Stomach smooth muscle (tissue), 2 donors: ENCODE measurements around the gene COL8A2.

Source experiments
- H3K27ac ChIP-seq: one replicate; pipeline ENCODE4 v1.7.0; 2013; ENCODE audit warnings: mild to moderate bottlenecking, low read length, inconsistent platforms
- H3K27me3 ChIP-seq, 2 donors: one replicate each; pipeline ENCODE4 v1.7.0; 2013; ENCODE audit warnings: low read length in 2 of 2; ENCODE audit not compliant: insufficient read depth in 2 of 2, control insufficient read depth in 1 of 2
- H3K36me3 ChIP-seq, 2 donors: one replicate each; pipeline ENCODE4 v1.7.0; 2013; ENCODE audit warnings: low read length in 2 of 2; ENCODE audit not compliant: control insufficient read depth in 2 of 2, insufficient read depth in 2 of 2
- H3K4me1 ChIP-seq: one replicate; pipeline ENCODE4 v1.7.0; 2013; ENCODE audit warnings: low read length; ENCODE audit not compliant: control insufficient read depth, insufficient read depth
- H3K4me3 ChIP-seq, 2 donors: one replicate each; pipeline ENCODE4 v1.7.0; 2013; ENCODE audit warnings: low read length in 2 of 2
- H3K9ac ChIP-seq, 2 donors: one replicate each; pipeline ENCODE4 v1.7.0; 2013; ENCODE audit warnings: low read length in 2 of 2, mild to moderate bottlenecking in 1 of 2
- H3K9me3 ChIP-seq, 2 donors: one replicate each; pipeline ENCODE4 v1.7.0; 2013; ENCODE audit warnings: low read length in 2 of 2; ENCODE audit not compliant: control insufficient read depth in 2 of 2
- donor health status: healthy.
- donor health status: Pancreatic carcinoma.

COL8A2 gene

DNA sequence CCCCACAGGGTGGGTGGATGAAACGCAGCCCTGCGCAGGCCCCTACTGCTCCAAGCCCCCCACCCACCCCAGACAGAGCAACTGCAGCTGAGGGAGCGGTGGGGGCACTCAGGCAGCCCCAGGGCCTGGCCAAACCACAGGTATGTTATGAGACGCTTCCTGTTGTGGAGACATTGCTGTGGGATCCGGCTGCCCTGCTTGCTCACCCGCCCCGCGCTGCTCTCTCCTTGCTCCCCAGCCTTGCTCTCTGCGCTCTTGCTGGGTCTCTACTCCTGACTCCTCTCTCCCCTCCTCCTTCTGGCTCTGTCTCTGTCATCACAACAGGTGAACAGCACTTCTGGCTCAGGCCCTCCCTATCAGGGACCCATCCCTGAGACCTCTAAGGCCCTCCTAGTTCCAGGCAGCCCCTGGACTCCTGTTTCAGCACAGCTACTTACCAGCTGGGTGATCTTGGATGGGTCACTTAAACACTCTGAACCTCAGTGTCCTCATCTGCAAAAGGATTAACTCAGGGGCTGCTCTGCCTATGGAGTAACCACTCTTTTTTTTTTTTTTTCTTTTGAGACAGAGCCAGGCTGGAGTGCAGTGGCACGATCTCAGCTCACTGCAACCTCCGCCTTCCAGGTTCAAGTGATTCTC is 15.9 kb downstream of the COL8A2 start:
- H3K9ac ChIP-seq, result no peak overlapping the region
- H3K27ac ChIP-seq, result no peak overlapping the region
- peaks cover 0 to 5% of the 10 kb centered on the region in 2 donors for H3K36me3 ChIP-seq
- H3K4me3 ChIP-seq, result no peak overlapping the region
- H3K27me3 ChIP-seq, result no peaks in the 10 kb centered on the region
- H3K4me1 ChIP-seq, result peaks cover 3% of the 10 kb centered on the region
- H3K9me3 ChIP-seq, result no peaks in the 10 kb centered on the region

DNA sequence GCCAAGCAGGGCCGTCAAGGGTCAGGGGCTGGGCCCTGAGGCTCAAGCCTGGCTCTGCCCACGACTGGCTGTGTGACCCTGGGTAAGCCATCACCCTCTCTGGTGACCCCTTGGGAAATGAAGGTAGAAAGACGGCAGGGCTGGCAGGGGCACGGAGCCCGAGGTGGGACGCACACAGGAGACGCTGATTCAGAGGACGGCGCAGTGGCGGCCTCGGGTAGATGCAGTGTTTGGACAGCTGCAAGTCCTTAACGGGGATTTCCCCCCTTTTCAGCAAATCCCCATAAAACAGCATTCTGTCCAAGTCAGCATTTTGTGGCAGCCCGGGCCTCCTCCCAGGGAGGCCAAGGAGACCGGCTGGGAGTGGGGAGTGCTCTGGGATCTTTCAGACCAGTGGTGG is 16.7 kb downstream of the COL8A2 start:
- Histone ChIP-seq H3K27me3 (no peaks in the 10 kb centered on the region), H3K36me3 (peaks cover 0 to 4% of the 10 kb centered on the region in 2 donors), H3K9me3 (no peaks in the 10 kb centered on the region), H3K27ac (no peak overlapping the region), H3K4me3 (no peak overlapping the region), H3K9ac (no peak overlapping the region), H3K4me1 (peaks cover 3% of the 10 kb centered on the region)

DNA sequence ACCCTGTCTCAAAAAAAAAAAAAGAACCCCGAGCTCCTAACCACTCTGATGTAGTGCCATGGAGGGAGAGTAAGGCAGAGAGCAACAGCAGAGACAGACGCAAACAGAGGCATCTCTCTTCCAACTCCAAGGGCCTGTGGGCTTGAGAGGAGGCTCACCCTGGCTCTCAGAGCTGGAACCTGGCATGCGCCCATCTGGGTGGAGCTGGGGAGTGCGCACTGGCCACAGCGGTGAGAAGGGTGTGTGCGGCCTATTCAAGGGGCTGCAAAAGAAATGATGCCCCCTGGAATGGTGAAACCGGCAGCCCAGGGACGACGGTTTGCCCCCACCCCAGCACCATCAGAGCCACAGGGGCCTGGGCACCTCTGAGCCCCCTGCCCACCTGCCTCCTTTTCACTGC is 17.6 kb downstream of the COL8A2 start:
- peaks cover 3% of the 10 kb centered on the region for H3K4me1 ChIP-seq
- H3K27ac ChIP-seq, result no peak overlapping the region
- no peaks in the 10 kb centered on the region for H3K27me3 ChIP-seq
- H3K9ac ChIP-seq, result no peak overlapping the region
- no peaks in the 10 kb centered on the region for H3K9me3 ChIP-seq
- no peak overlapping the region for H3K4me3 ChIP-seq
- peaks cover 0 to 2% of the 10 kb centered on the region in 2 donors for H3K36me3 ChIP-seq

DNA sequence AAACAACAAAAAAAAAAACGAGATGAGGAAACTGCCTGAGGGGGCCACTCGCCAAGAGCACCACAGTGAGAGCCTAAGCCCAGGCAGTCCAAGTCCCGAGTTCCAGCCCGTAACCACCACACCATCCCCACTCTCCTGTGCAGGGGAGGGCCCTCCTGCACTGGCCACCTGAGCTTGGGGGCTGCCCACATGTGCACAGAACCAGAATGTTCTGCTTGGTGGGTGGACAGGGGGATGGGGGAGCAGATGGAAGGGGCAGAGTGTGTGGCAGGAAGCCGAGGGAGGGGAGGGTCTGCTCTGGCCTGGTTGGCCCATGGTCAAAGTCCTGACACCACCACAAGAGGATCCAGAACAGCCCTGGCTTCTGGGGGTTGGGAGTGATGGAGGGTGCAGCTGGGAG is 18.8 kb downstream of the COL8A2 start:
- Histone ChIP-seq H3K4me1 (peaks cover 3% of the 10 kb centered on the region), H3K4me3 (no peak overlapping the region), H3K27ac (no peak overlapping the region), H3K9ac (no peak overlapping the region), H3K27me3 (no peaks in the 10 kb centered on the region), H3K36me3 (peaks cover 0 to 2% of the 10 kb centered on the region in 2 donors), H3K9me3 (no peaks in the 10 kb centered on the region)

DNA sequence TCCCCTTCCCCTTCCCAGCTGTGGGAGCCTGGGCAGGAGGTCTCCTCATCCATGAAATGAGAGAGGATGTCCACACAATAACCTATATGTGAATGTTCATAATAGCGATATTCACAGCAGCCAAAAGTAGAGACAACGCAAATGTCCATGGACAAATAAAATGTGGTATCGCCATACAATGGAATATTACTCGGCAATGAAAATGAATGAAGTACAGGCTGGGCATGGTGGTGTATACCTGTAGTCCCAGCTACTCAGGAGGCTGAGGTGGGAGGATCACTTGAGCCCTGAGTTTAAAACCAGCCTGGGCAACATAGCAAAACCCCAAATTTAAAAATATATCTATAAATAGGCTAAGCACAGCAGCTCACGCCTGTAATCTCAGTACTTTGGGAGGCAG is 23.5 kb downstream of the COL8A2 start:
- Histone ChIP-seq H3K9me3 (no peaks in the 10 kb centered on the region), H3K27ac (peak overlapping the region; percentile 6), H3K36me3 (no peaks in the 10 kb centered on the region), H3K4me1 (peaks cover 12% of the 10 kb centered on the region), H3K9ac (no peak overlapping the region), H3K27me3 (no peaks in the 10 kb centered on the region), H3K4me3 (no peak overlapping the region)

DNA sequence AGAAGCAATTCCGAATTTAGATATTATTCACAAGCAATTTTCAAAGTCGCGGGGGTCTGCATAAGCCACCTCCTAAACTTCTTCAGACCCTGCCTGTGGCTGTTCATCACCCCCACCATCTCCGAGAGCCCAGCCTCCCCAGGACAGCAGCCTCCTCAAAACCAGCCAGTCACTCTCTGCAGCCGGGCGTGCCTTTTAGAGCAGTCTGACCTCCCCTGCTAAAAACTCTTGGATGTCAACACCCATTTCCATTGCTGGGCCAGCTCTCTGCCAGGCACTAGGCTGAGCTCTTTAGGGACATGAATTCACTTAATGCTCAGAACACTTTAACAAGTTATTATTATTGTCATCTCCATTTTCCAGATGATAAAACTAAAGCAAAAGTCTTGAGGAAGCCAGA is 24.6 kb downstream of the COL8A2 start:
- Histone ChIP-seq H3K27ac (peak overlapping the region; percentile 24), H3K4me1 (peaks cover 9% of the 10 kb centered on the region), H3K4me3 (no peak overlapping the region), H3K9me3 (no peaks in the 10 kb centered on the region), H3K36me3 (peaks cover 2 to 5% of the 10 kb centered on the region in 2 donors), H3K9ac (no peak overlapping the region), H3K27me3 (no peaks in the 10 kb centered on the region)

DNA sequence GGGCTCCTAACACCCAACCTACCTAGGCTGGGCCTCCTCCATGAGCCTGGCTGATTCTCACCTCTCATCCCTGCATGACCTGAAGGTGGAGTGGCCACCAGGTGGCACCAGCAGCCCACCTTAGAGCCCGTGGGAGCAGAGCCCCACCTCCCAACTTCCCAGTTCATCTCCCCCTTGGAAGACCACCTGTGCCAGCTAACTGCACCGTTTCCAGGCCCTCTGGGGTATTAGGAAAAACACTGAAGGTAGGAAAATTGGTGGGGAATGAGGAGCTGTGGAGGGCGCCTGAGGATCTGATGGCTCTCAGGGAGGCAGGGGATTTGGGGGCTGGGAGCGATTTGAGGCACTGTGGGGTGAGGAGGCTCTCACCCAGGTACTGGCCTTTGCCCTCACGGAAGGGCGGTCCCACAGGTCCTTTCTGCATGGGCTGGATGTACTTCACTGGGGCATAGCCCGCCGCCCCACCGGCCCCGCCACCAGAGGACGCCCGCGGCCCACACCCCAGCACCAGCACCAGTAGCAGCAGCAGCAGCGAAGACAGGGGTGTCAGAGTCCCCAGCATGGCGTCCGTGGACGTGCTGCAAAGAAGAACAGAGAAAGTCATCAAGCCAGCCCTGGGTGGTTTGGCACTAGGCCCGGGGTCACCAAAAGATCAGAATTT is 25.2 kb downstream of the COL8A2 start:
- Histone ChIP-seq H3K9ac (no peak overlapping the region), H3K4me1 (peaks cover 9% of the 10 kb centered on the region), H3K27ac (peak overlapping the region; percentile 24), H3K36me3 (peaks cover 6 to 8% of the 10 kb centered on the region in 2 donors), H3K9me3 (no peaks in the 10 kb centered on the region), H3K4me3 (peak overlapping the region in 1 of 2 donors; percentile 35), H3K27me3 (no peaks in the 10 kb centered on the region)

DNA sequence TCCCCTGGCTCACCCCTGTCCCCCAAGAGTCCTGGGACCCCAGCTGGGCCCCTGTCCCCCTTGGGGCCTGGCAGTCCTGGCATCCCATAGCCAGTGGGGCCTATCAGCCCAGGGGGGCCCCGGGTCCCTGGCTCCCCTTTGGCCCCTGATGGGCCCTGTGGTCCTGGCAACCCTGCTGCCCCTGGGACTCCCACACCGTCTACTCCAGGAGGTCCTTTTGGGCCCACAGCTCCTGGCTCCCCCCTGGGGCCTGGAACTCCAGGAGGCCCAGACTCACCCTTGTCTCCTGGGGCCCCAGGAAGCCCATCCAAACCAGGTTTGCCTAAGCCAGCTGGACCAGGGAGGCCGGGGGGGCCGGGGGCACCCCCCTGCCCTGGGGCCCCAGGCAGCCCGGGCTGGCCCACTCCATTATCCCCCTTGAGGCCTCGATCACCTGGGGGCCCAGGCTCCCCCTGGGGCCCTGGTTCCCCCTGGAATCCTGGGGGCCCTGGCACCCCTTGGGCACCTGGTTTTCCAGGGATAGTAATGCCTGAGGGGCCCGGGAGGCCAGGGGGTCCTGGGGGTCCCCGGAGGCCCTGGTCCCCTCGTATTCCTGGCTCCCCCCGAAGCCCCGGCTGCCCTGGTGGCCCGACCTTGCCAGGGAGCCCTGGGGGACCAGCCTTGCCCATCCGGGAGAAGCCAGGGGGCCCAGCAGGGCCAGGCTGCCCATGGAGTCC is 26.2 kb downstream of the COL8A2 start:
- Histone ChIP-seq H3K27me3 (no peaks in the 10 kb centered on the region), H3K9me3 (no peaks in the 10 kb centered on the region), H3K9ac (no peak overlapping the region), H3K4me1 (peaks cover 17% of the 10 kb centered on the region), H3K27ac (no peak overlapping the region), H3K4me3 (no peak overlapping the region), H3K36me3 (peaks cover 14 to 16% of the 10 kb centered on the region in 2 donors)

DNA sequence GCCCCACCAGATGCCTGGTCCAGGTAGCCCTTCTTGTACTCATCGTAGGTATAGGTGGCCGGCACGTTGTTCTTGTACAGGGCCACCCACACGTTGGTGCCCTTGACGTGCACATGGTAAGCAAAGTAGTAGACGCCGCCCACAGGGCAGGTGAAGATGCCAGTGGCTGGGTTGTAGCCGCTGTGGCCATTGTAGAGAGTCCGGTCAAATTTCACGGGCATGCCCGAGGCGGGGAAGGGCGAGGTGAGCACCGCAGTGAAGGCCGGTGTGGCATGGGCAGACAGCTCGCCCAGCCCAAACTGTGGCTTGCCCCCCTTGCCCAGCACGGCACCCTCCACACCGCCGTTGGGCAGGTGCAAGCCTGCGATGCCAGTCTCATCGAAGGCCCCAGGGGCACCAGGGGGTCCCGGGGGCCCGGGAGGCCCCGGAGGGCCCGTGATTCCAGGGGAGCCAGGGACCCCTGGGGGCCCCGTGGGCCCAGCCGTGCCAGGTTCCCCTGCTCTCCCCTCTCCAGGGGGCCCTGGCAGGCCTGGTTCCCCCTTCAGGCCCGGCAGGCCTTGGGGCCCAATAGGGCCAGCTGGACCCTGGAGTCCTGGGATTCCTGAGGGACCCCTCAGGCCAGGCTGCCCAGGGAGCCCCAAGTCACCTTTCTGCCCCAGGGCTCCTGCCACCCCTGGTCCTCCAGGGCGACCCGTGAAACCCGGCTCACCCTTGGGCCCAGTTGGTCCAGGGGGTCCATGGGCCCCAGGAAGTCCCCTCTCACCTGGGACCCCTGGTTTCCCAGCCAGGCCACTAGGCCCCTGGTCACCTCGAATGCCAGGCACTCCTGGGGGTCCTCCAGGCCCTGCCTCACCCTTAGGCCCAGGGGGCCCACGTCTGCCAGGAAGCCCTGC is 27.1 kb downstream of the COL8A2 start:
- H3K4me3 ChIP-seq, result no peak overlapping the region
- H3K4me1 ChIP-seq, result peaks cover 24% of the 10 kb centered on the region
- no peak overlapping the region for H3K27ac ChIP-seq
- peaks cover 22 to 25% of the 10 kb centered on the region in 2 donors for H3K36me3 ChIP-seq
- no peaks in the 10 kb centered on the region for H3K27me3 ChIP-seq
- H3K9me3 ChIP-seq, result no peaks in the 10 kb centered on the region
- H3K9ac ChIP-seq, result no peak overlapping the region
